Right atrium auricular region (tissue), 2 donors: ENCODE measurements around the gene ABCG8. TPM values are rescaled to one million over a fixed set of nuclear protein-coding genes. Genes with fewer than 3 reads are reported as not detected.

Source experiments
- DNase-seq: peaks from one replicate; pipeline ENCODE4 v3.0.0-alpha.2; 2019; ENCODE audit warnings: low spot score
- H3K27ac ChIP-seq, 2 donors: fragments of 200-600 bp; sonication (generic); 1 replicate in 1 of 2; 2 replicates in 1 of 2; pipeline ENCODE4 v1.5.1; 2016 to 2019
- H3K27me3 ChIP-seq, 2 donors: fragments of 200-600 bp; sonication (generic); one replicate each; pipeline versions ENCODE4 v1.5.1 to v1.6.0; 2017 to 2019
- H3K36me3 ChIP-seq: fragments of 200-600 bp; sonication (generic); one replicate; pipeline ENCODE4 v1.5.1; 2016
- H3K4me1 ChIP-seq, 2 donors: fragments of 200-600 bp; sonication (generic); one replicate each; pipeline versions ENCODE4 v1.5.1 to v1.6.0; 2017 to 2019
- H3K4me3 ChIP-seq, 2 donors: fragments of 200-600 bp; sonication (generic); 1 replicate in 1 of 2; 2 replicates in 1 of 2; pipeline ENCODE4 v1.5.1; 2017 to 2019; ENCODE audit warnings: mild to moderate bottlenecking in 1 of 2, moderate library complexity in 1 of 2
- H3K9me3 ChIP-seq, 2 donors: fragments of 200-600 bp; sonication (generic); one replicate each; pipeline ENCODE4 v1.5.1; 2019
- CTCF ChIP-seq, 2 donors: fragments of 200-600 bp; sonication (generic); IDR thresholded peaks; one replicate each; pipeline ENCODE4 v1.5.1; 2019; ENCODE audit warnings: antibody characterized with exemption in 2 of 2
- total RNA-seq, 2 donors: library from RNA; depleted of rRNA; stranded (reverse); fragments of >200 nt; gene quantifications; one replicate each; pipeline ENCODE4 v1.1.0, GENCODE V29; 2016

The ABCG8 gene
- not detected for total RNA-seq

DNA sequence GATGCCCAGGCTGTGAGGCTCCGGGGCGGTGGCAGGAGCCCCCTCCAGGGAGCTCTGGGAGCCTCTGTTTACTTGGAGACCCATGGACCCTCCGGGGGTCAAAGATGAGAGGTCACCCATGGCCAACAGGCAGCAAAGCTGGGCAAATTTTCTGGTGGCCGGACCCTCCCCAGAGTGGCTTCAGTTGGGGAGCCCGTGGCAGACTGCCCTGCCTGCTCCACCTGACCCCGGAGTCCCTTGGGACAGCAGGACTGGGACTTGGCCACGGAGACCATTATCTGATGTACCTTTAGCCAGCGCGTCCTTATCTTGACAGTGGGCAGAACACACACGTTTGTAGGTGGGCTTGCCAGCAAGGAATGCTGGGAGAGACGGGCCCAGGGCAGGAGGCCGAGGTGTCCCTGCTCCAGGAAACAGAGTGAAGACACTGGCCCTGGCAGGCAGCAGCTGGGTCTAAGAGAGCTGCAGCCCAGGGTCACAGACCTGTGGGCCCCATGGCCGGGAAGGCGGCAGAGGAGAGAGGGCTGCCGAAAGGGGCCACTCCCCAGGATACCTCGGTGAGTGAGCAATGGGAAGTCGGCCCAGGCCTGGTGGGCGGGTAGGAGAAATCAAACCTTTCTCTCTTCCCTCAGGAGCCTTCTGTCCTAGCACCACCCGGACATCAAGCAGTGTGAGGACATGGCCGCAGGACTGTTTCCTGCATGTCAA is at the start of gene ABCG8, which contains the start of gene ABCG5:
Gene ABCG8 (plus strand): TSS at position 412 of the 708 bp plus-strand sequence. CDS start 83 bp downstream, at position 495.
Gene ABCG5 (minus strand): TSS at position 280 of the 708 bp plus-strand sequence. CDS start 160 bp downstream, at position 120.
- H3K27me3 ChIP-seq: no peaks in the 10 kb centered on the region
- no peak for TF ChIP-seq CTCF (IDR thresholded peaks at IDR 0.05)
- H3K27ac ChIP-seq: no peak within 1 kb of the TSS

DNA sequence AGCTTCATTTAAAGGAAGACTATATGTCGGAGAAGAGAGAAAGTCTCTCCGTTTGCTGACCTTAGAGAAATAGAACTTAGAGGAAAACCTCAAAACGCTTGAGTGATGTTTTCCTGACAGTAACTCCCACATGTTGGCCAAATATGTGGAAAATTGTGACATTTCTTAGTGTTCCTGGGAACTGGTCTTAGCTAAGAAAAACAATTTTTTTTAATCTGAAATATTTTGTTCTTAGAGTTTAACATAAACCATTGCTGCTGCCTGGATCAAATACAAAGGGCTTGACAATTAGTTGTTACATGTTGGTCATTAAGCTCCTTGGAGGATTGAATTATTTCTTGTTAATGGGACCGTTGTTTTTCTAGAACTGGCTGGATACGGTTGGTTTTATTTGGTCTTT is 48.6 kb upstream of the ABCG8 start:
- TF ChIP-seq CTCF (IDR thresholded peaks at IDR 0.05): no peak
- Histone ChIP-seq H3K9me3 (no peaks in the 10 kb centered on the region), H3K27ac (peak overlapping the region in 1 of 2 donors; percentile 28)

More for the DNA sequence above, at the start of gene ABCG8, which contains the start of gene ABCG5:
- no peaks in the 10 kb centered on the region for H3K4me1 ChIP-seq
- no peak within 1 kb of the TSS for H3K4me3 ChIP-seq
- no peak for DNase-seq
- no peaks in the 10 kb centered on the region for H3K36me3 ChIP-seq
- no peaks in the 10 kb centered on the region for H3K9me3 ChIP-seq

GRCh38 chr2:43791035-43791765 is 47.6 kb upstream of the ABCG8 start:
- Histone ChIP-seq H3K36me3 (peaks cover 21% of the 10 kb centered on the region), H3K4me1 (no peaks in the 10 kb centered on the region), H3K27ac (no peak overlapping the region), H3K9me3 (no peaks in the 10 kb centered on the region), H3K4me3 (no peak overlapping the region), H3K27me3 (no peaks in the 10 kb centered on the region)
- TF ChIP-seq CTCF (IDR thresholded peaks at IDR 0.05): no peak
- DNase-seq: no peak

More for the DNA sequence above, 48.6 kb upstream of the ABCG8 start:
- Histone ChIP-seq H3K4me1 (no peaks in the 10 kb centered on the region), H3K27me3 (no peaks in the 10 kb centered on the region), H3K4me3 (no peak overlapping the region), H3K36me3 (peaks cover 12% of the 10 kb centered on the region)
- DNase-seq: no peak

DNA sequence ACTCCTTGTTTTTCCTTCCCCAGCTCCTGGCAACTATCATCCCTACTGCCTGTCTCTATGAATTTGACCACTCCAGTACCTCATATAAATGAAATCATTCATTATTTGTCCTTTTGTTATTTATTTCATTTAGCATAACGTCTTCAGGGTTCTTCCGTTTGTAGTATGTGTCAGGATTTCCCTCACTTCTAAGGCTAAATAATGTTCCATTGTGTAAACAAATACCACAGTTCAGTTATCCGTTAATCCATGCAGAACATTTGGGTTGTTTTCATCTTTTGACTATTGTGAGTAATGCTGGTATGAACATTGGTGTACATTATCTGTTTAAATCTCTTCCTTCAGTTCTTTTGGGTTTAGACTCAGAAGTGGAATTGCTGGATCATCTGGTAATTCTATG is 46.1 kb upstream of the ABCG8 start:
- Histone ChIP-seq H3K36me3 (peaks cover 20% of the 10 kb centered on the region), H3K9me3 (no peaks in the 10 kb centered on the region), H3K27ac (no peak overlapping the region), H3K27me3 (no peaks in the 10 kb centered on the region), H3K4me1 (no peaks in the 10 kb centered on the region), H3K4me3 (no peak overlapping the region)
- no peak for TF ChIP-seq CTCF (IDR thresholded peaks at IDR 0.05)
- DNase-seq: no peak

GRCh38 chr2:43794956-43795355 is 43.8 kb upstream of the ABCG8 start:
- no peaks in the 10 kb centered on the region for H3K4me1 ChIP-seq
- no peak overlapping the region for H3K27ac ChIP-seq
- no peak overlapping the region for H3K4me3 ChIP-seq
- H3K36me3 ChIP-seq: peaks cover 20% of the 10 kb centered on the region
- no peaks in the 10 kb centered on the region for H3K9me3 ChIP-seq
- no peaks in the 10 kb centered on the region for H3K27me3 ChIP-seq
- no peak for TF ChIP-seq CTCF (IDR thresholded peaks at IDR 0.05)
- no peak for DNase-seq
